Measurements from ENCODE around the gene SDCCAG8.

Gene SDCCAG8

GRCh38 chr1:243286409-243287122 lies 30.7 kb downstream of the SDCCAG8 start:
- Mint-ChIP-seq H3K4me3 (peak overlapping the region; percentile 19), H3K27me3 (no peaks in the 10 kb centered on the region), H3K27ac (peak overlapping the region; percentile 86), H3K4me1 (ENCODE audit: low read depth) (peaks cover 44% of the 10 kb centered on the region), H3K36me3 (ENCODE audit: low read depth) (peaks cover 70% of the 10 kb centered on the region), H3K9me3 (peaks cover 4% of the 10 kb centered on the region)

- Mint-ChIP-seq H3K27ac (peak overlapping the region; percentile 86), H3K9me3 (peaks cover 4% of the 10 kb centered on the region), H3K27me3 (no peaks in the 10 kb centered on the region), H3K4me1 (ENCODE audit: low read depth) (peaks cover 44% of the 10 kb centered on the region), H3K36me3 (ENCODE audit: low read depth) (peaks cover 70% of the 10 kb centered on the region), H3K4me3 (peak overlapping the region; percentile 50)
Measured at GRCh38 chr1:243287123-243287460, 31.3 kb downstream of the SDCCAG8 start.

- Mint-ChIP-seq H3K27me3 (no peaks in the 10 kb centered on the region), H3K4me3 (peak overlapping the region; percentile 50), H3K9me3 (peaks cover 6% of the 10 kb centered on the region), H3K36me3 (ENCODE audit: low read depth) (peaks cover 71% of the 10 kb centered on the region), H3K4me1 (ENCODE audit: low read depth) (peaks cover 44% of the 10 kb centered on the region), H3K27ac (peak overlapping the region; percentile 86)
Measured at GRCh38 chr1:243287652-243288051, 31.8 kb downstream of the SDCCAG8 start.

DNA sequence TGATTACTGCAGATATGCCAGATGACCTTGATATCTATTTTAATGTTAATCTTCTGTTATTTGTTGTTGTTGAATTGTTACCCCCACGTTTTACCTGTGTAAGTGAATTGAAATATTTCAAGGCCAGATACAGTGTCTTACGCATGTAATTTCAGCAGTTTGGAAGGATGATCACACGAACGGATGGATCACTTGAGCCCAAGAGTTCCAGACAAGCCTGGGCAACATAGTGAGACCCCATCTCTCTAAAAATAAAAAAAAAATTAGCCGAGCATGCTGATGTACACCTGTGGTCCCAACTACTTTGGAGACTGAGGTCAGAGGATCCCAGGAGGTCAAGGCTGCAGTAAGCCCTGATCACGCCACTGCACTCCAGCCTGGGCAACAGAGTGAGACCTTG lies 32.2 kb downstream of the SDCCAG8 start:
- H3K9me3 Mint-ChIP-seq, result peaks cover 8% of the 10 kb centered on the region
- peak overlapping the region; percentile 50 for H3K4me3 Mint-ChIP-seq
- peaks cover 44% of the 10 kb centered on the region for H3K4me1 Mint-ChIP-seq (ENCODE audit: low read depth)

DNA sequence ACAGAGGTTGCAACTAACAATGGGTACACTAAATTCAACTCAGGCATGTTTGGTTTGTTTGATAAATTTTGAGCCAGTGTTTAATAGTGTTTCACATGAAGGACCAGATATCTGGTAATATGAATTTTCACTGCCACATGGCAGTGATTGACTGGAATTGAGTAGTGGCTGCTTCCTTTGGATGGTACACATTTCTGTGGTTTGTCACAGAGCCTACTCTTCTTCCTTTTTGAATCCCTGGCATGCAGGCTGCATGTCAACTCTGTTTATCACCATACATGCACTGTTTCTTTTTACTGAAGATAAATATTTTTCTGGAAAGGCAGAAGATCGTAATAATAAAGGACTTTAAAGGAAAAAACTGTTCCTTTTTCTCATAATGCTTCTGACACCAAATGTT lies 35.5 kb downstream of the SDCCAG8 start:
- Mint-ChIP-seq H3K27ac (no peak overlapping the region), H3K36me3 (ENCODE audit: low read depth) (peaks cover 85% of the 10 kb centered on the region), H3K4me3 (no peak overlapping the region), H3K4me1 (ENCODE audit: low read depth) (peaks cover 45% of the 10 kb centered on the region), H3K27me3 (no peaks in the 10 kb centered on the region), H3K9me3 (peaks cover 20% of the 10 kb centered on the region)

More for the DNA sequence above, 32.2 kb downstream of the SDCCAG8 start:
- peaks cover 73% of the 10 kb centered on the region for H3K36me3 Mint-ChIP-seq (ENCODE audit: low read depth)
- no peaks in the 10 kb centered on the region for H3K27me3 Mint-ChIP-seq
- peak overlapping the region; percentile 86 for H3K27ac Mint-ChIP-seq

DNA sequence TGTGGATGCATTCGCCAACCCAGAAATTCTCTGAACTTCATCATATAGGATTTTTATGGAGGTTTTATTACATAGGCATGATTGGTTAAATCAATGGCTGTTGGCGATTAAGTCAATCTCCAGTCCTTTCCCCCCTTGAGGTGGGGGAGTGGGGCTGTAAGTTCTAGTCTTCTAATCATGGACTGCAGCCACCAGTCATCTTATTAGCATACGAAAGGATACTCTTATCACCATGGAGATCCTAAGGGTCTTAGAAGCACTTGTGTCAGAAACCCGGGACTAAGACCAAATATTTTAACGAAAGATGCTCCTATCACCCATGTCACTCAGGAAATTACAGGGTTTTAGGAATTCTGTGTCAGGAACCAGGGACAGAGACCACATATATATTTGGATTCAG lies 36.3 kb downstream of the SDCCAG8 start:
- Mint-ChIP-seq H3K27ac (no peak overlapping the region), H3K4me1 (ENCODE audit: low read depth) (peaks cover 37% of the 10 kb centered on the region), H3K36me3 (ENCODE audit: low read depth) (peaks cover 89% of the 10 kb centered on the region), H3K9me3 (peaks cover 24% of the 10 kb centered on the region), H3K27me3 (no peaks in the 10 kb centered on the region), H3K4me3 (no peak overlapping the region)

DNA sequence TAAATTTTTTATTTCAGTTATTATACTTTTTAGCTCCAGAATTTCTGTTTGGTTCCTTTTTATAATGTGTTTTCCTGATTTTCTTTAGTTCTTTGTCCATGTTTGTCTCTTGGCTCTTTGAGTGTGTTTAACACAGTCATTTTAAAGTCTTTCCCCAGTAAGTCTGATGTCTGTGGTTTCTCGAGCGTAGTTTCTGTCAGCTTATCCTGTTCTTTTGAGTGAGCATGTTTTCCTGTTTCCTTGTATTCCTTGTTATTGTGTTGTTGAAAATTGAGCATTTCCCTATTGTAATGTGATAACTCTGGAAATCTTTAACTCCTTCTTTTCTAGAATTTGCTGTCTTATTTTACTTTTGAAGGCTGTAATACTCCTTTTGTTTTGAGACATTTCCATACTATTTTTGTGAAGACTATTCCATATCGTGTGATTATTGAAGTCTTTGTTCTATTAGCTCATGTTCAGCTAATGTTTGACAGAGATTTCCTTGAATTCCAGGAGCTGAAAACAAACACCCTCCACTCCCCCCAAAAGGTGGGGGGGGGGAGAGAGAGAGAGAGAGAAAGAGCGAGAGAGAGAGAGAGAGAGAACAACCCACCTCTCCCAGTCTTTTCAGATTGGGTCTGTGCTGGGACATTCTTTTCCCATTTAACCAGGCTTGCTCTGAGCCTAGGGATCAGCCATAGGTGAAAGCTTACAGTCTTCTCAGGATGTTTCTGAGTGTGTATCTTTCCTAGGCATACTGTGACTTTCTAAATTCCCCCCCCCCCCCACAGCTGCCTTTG lies 38.3 kb downstream of the SDCCAG8 start:
- peaks cover 20% of the 10 kb centered on the region for H3K4me1 Mint-ChIP-seq (ENCODE audit: low read depth)
- peak overlapping the region; percentile 84 for H3K27ac Mint-ChIP-seq
- peaks cover 26% of the 10 kb centered on the region for H3K9me3 Mint-ChIP-seq
- no peaks in the 10 kb centered on the region for H3K27me3 Mint-ChIP-seq
- no peak overlapping the region for H3K4me3 Mint-ChIP-seq
- peaks cover 91% of the 10 kb centered on the region for H3K36me3 Mint-ChIP-seq (ENCODE audit: low read depth)

- peaks cover 18% of the 10 kb centered on the region for H3K4me1 Mint-ChIP-seq (ENCODE audit: low read depth)
- no peak overlapping the region for H3K4me3 Mint-ChIP-seq
- no peaks in the 10 kb centered on the region for H3K27me3 Mint-ChIP-seq
- H3K36me3 Mint-ChIP-seq (ENCODE audit: low read depth), result peaks cover 91% of the 10 kb centered on the region
- peak overlapping the region; percentile 84 for H3K27ac Mint-ChIP-seq
- peaks cover 26% of the 10 kb centered on the region for H3K9me3 Mint-ChIP-seq
Measured at GRCh38 chr1:243294723-243295121, 38.9 kb downstream of the SDCCAG8 start.

GRCh38 chr1:243299069-243299468 lies 43.2 kb downstream of the SDCCAG8 start:
- peaks cover 17% of the 10 kb centered on the region for H3K4me1 Mint-ChIP-seq (ENCODE audit: low read depth)
- H3K27me3 Mint-ChIP-seq, result no peaks in the 10 kb centered on the region

DNA sequence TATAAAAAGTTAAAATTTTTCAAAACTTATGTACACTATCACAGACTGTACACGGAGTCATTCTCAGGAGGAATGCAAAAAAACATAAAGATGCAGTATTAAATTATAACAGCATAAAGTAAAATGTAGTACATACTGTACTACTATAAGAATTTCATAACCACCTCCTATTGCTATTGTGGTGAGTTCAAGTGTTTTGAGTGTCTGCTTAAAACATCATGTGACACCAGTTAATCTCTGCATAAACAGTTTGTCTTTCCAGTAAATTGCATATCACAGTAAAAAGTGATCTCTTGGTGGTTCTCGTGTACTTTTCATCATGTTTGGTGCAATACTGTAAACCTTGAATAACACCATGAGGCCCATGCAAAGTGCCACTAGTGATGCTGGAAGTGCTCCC lies 45.2 kb downstream of the SDCCAG8 start:
- H3K9me3 Mint-ChIP-seq, result peaks cover 11% of the 10 kb centered on the region
- H3K27me3 Mint-ChIP-seq, result no peaks in the 10 kb centered on the region
- H3K4me1 Mint-ChIP-seq (ENCODE audit: low read depth), result no peaks in the 10 kb centered on the region
- no peak overlapping the region for H3K27ac Mint-ChIP-seq
- H3K36me3 Mint-ChIP-seq (ENCODE audit: low read depth), result peaks cover 61% of the 10 kb centered on the region
- no peak overlapping the region for H3K4me3 Mint-ChIP-seq

More at GRCh38 chr1:243299069-243299468, 43.2 kb downstream of the SDCCAG8 start:
- Mint-ChIP-seq H3K36me3 (ENCODE audit: low read depth) (peaks cover 80% of the 10 kb centered on the region), H3K4me3 (no peak overlapping the region), H3K27ac (no peak overlapping the region), H3K9me3 (peaks cover 19% of the 10 kb centered on the region)

DNA sequence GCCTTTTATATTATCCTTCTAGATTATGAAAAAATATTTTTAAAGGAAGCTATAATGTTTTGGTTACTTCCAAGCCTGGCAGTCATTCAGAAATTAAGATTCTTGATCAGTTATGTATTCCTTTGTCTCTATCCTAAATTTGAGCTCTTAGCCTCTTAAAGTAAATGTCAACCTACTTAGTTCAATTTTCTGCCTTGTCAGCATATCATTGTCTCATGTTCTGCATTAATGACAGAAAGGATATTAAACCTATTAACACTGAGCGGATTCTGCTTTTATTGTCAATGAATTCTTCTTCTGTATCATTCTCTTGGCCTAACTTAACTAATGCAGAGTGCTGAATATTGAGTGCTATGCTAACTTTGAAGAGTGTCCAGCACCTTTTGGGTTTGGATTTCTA lies 56.0 kb downstream of the SDCCAG8 start:
- no peak overlapping the region for H3K27ac Mint-ChIP-seq
- peaks cover 4% of the 10 kb centered on the region for H3K4me1 Mint-ChIP-seq (ENCODE audit: low read depth)
- no peaks in the 10 kb centered on the region for H3K9me3 Mint-ChIP-seq
- no peaks in the 10 kb centered on the region for H3K27me3 Mint-ChIP-seq
- no peak overlapping the region for H3K4me3 Mint-ChIP-seq
- H3K36me3 Mint-ChIP-seq (ENCODE audit: low read depth), result peaks cover 38% of the 10 kb centered on the region

- no peaks in the 10 kb centered on the region for H3K27me3 Mint-ChIP-seq
- H3K4me1 Mint-ChIP-seq (ENCODE audit: low read depth), result peaks cover 4% of the 10 kb centered on the region
- H3K36me3 Mint-ChIP-seq (ENCODE audit: low read depth), result peaks cover 40% of the 10 kb centered on the region
- no peak overlapping the region for H3K27ac Mint-ChIP-seq
- H3K9me3 Mint-ChIP-seq, result no peaks in the 10 kb centered on the region
- H3K4me3 Mint-ChIP-seq, result no peak overlapping the region
Measured at GRCh38 chr1:243312952-243313634, 57.3 kb downstream of the SDCCAG8 start.

DNA sequence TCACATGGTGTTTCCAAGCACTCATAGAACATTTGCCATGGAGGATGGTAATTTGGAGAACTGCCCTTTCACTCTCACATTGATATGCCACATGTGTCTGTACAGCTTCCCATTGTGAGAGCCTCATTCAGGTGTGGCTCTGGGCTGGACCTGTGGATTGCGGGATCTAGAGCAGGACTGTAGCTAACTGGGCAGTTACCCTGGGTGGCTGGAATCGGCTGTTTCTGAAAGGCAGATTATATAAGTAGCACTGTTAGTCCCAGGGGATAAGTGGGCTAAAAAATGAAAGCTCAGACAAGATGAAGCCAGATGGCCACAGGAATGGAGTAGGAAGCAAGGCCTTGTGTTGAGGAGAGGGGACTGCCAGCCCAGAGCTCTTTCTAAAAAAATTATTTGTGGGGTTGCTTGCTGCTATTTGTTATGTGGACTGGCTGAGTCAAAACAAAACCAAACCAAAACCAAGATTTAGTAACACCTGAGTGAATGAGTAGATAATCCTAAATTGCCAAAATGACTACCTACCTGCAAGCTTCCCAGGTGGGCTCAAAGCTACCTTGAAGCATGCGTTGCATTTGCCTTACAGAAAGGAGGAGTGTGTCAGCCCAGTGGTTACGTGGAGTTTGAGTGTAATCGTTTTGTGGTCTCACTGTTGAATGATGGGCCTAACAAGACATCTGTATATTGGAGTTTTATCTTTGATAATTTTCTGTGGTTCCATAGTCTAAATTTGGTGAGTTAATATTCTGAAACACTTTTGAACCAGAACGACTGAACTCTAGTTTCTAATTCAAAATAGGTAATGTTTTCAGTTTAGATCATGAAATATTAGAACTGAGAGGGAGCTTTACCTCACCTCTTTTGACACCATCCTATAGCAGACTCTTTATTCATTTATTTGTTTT lies 58.0 kb downstream of the SDCCAG8 start:
- H3K4me1 Mint-ChIP-seq (ENCODE audit: low read depth), result peaks cover 4% of the 10 kb centered on the region
- no peak overlapping the region for H3K27ac Mint-ChIP-seq
- H3K27me3 Mint-ChIP-seq, result no peaks in the 10 kb centered on the region
- H3K36me3 Mint-ChIP-seq (ENCODE audit: low read depth), result peaks cover 41% of the 10 kb centered on the region
- no peak overlapping the region for H3K4me3 Mint-ChIP-seq
- H3K9me3 Mint-ChIP-seq, result no peaks in the 10 kb centered on the region

DNA sequence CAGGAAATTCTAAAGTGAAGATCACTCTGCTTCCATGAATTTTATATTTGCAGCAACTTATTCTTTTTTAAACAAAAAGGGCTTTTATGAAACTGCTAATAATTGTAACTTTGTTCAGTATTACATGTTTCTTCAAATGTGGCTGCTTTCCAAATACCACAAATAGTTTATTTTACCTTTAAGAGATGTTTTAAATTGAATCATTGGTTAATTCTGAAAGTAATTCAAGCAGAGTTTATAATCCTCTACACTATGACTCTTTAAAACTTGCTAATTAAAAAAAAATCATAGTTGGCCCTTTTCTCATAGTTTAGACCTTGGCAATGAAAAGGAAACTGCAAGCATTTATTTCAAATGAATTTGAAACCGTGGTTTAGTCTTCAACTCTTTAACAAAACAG lies 59.6 kb downstream of the SDCCAG8 start:
- H3K27me3 Mint-ChIP-seq, result no peaks in the 10 kb centered on the region
- H3K36me3 Mint-ChIP-seq (ENCODE audit: low read depth), result peaks cover 46% of the 10 kb centered on the region
- no peak overlapping the region for H3K27ac Mint-ChIP-seq
- no peaks in the 10 kb centered on the region for H3K9me3 Mint-ChIP-seq
- H3K4me1 Mint-ChIP-seq (ENCODE audit: low read depth), result peaks cover 4% of the 10 kb centered on the region
- H3K4me3 Mint-ChIP-seq, result no peak overlapping the region
